Spinal cord (tissue), 10 donors: ENCODE measurements around the gene UBR3. TPM values are rescaled to one million over a fixed set of nuclear protein-coding genes. Genes with fewer than 3 reads are reported as not detected.
A peak's percentile ranks its signal among the peaks of the same experiment; 100 is the strongest.

ENCODE experiments used
- DNase-seq, 6 donors: peaks; one replicate each; pipeline versions ENCODE4 v3.0.0 to v3.0.0-alpha.2; 2013 to 2015; ENCODE audit warnings: low spot score in 6 of 6, low read depth in 4 of 6
- H3K27ac ChIP-seq: one replicate; pipeline ENCODE4 v1.5.1; 2013; ENCODE audit warnings: low read depth, low read length, control low read depth
- H3K27me3 ChIP-seq: one replicate; pipeline ENCODE4 v1.6.1; 2013; ENCODE audit warnings: low read length; ENCODE audit not compliant: control insufficient read depth, insufficient read depth
- H3K36me3 ChIP-seq: one replicate; pipeline ENCODE4 v1.6.1; 2013; ENCODE audit warnings: low read length; ENCODE audit not compliant: control insufficient read depth, insufficient read depth
- H3K4me1 ChIP-seq: one replicate; pipeline ENCODE4 v1.6.1; 2013; ENCODE audit warnings: low read length; ENCODE audit not compliant: control insufficient read depth, insufficient read depth
- H3K4me3 ChIP-seq: one replicate; pipeline ENCODE4 v1.5.1; 2013; ENCODE audit warnings: low read depth, low read length, control low read depth
- H3K9me3 ChIP-seq: one replicate; pipeline ENCODE4 v1.6.1; 2013; ENCODE audit warnings: low read length; ENCODE audit not compliant: control insufficient read depth, insufficient read depth
- whole genome bisulfite sequencing: methylation state at CpG from one replicate; pipeline ENCODE4 v1.1.5; 2013; ENCODE audit warnings: missing lambda C conversion rate; ENCODE audit not compliant: insufficient coverage; 5-methylcytosine and 5-hydroxymethylcytosine counted together
- polyA plus RNA-seq, 2 donors: library from polyadenylated mRNA; unstranded; fragments of 120-200 nt; gene quantifications; one replicate each; pipeline ENCODE4 v1.2.1, GENCODE V29; 2013; ENCODE audit not compliant: insufficient read length in 2 of 2
- total RNA-seq, 2 donors: library from RNA; depleted of rRNA in 1 of 2; stranded (reverse); fragments of 120-200 nt in 1 of 2; fragments of >200 nt in 1 of 2; gene quantifications; one replicate each; pipeline versions ENCODE4 v1.2.3 to v1.2.4, GENCODE V29; 2013 to 2014
- donor health status: healthy.

Gene UBR3
- total and polyA plus RNA-seq, 4 donors, result 47.7 to 154 (median 50.0) TPM

- no peak for DNase-seq
- WGBS, result no CpG with 5 or more reads among the region's 2 CpGs
- Histone ChIP-seq H3K36me3 (no peaks in the 10 kb centered on the region), H3K4me3 (no peak overlapping the region), H3K9me3 (no peaks in the 10 kb centered on the region), H3K4me1 (no peaks in the 10 kb centered on the region), H3K27ac (no peak overlapping the region), H3K27me3 (no peaks in the 10 kb centered on the region)
These were observed 212.3 kb downstream of the UBR3 start for GRCh38 chr2:170039401-170040172.

GRCh38 chr2:170044751-170045478, 217.7 kb downstream of the UBR3 start:
- Histone ChIP-seq H3K27me3 (no peaks in the 10 kb centered on the region), H3K27ac (no peak overlapping the region), H3K4me1 (no peaks in the 10 kb centered on the region), H3K36me3 (no peaks in the 10 kb centered on the region), H3K4me3 (no peak overlapping the region), H3K9me3 (no peaks in the 10 kb centered on the region)
- DNase-seq, result no peak
- WGBS, result no CpG with 5 or more reads among the region's 3 CpGs

- no peaks in the 10 kb centered on the region for H3K36me3 ChIP-seq
- H3K4me3 ChIP-seq, result no peak overlapping the region
- no peaks in the 10 kb centered on the region for H3K27me3 ChIP-seq
- no CpG with 5 or more reads among the region's 3 CpGs for whole genome bisulfite sequencing
- no peak for DNase-seq
- no peaks in the 10 kb centered on the region for H3K4me1 ChIP-seq
- H3K9me3 ChIP-seq, result no peaks in the 10 kb centered on the region
- H3K27ac ChIP-seq, result no peak overlapping the region
These were observed 220.2 kb downstream of the UBR3 start for GRCh38 chr2:170047331-170048065.

- no peak for DNase-seq
- H3K27ac ChIP-seq, result no peak overlapping the region
- peaks cover 3% of the 10 kb centered on the region for H3K36me3 ChIP-seq
- no peaks in the 10 kb centered on the region for H3K4me1 ChIP-seq
- no peaks in the 10 kb centered on the region for H3K9me3 ChIP-seq
- WGBS, result 80% methylated on average over 1 of the region's 2 CpGs
- no peaks in the 10 kb centered on the region for H3K27me3 ChIP-seq
- no peak overlapping the region for H3K4me3 ChIP-seq
These were observed 224.9 kb downstream of the UBR3 start for GRCh38 chr2:170052151-170052550.

GRCh38 chr2:170054997-170055396, 227.7 kb downstream of the UBR3 start:
- Histone ChIP-seq H3K9me3 (no peaks in the 10 kb centered on the region), H3K4me1 (no peaks in the 10 kb centered on the region), H3K4me3 (no peak overlapping the region), H3K27ac (no peak overlapping the region), H3K36me3 (peaks cover 3% of the 10 kb centered on the region), H3K27me3 (no peaks in the 10 kb centered on the region)
- no peak for DNase-seq
- 96% methylated on average over 3 of the region's 5 CpGs for WGBS

GRCh38 chr2:170056900-170057299, 229.6 kb downstream of the UBR3 start:
- Histone ChIP-seq H3K27me3 (no peaks in the 10 kb centered on the region), H3K4me1 (no peaks in the 10 kb centered on the region), H3K9me3 (no peaks in the 10 kb centered on the region), H3K27ac (no peak overlapping the region), H3K4me3 (no peak overlapping the region), H3K36me3 (peaks cover 5% of the 10 kb centered on the region)
- no peak for DNase-seq
- no CpG with 5 or more reads among the region's 1 CpG for WGBS

GRCh38 chr2:170063456-170064235, 236.4 kb downstream of the UBR3 start:
- Histone ChIP-seq H3K9me3 (no peaks in the 10 kb centered on the region), H3K4me1 (no peaks in the 10 kb centered on the region), H3K27me3 (no peaks in the 10 kb centered on the region), H3K36me3 (peaks cover 12% of the 10 kb centered on the region), H3K27ac (no peak overlapping the region), H3K4me3 (no peak overlapping the region)
- DNase-seq, result peak in 1 of 6 donors; percentile 58
- no CpG with 5 or more reads among the region's 2 CpGs for WGBS

GRCh38 chr2:170070778-170071177, 243.5 kb downstream of the UBR3 start:
- Histone ChIP-seq H3K27me3 (no peaks in the 10 kb centered on the region), H3K27ac (no peak overlapping the region), H3K36me3 (peaks cover 7% of the 10 kb centered on the region), H3K9me3 (peaks cover 6% of the 10 kb centered on the region), H3K4me1 (no peaks in the 10 kb centered on the region), H3K4me3 (no peak overlapping the region)
- no peak for DNase-seq
- no CpG with 5 or more reads among the region's 2 CpGs for WGBS

GRCh38 chr2:170073288-170073687, 246.0 kb downstream of the UBR3 start:
- Histone ChIP-seq H3K9me3 (peaks cover 6% of the 10 kb centered on the region), H3K27ac (no peak overlapping the region), H3K4me3 (no peak overlapping the region), H3K4me1 (no peaks in the 10 kb centered on the region), H3K27me3 (no peaks in the 10 kb centered on the region), H3K36me3 (no peaks in the 10 kb centered on the region)
- no CpG with 5 or more reads among the region's 2 CpGs for WGBS
- peak in 4 of 6 donors; percentile 9 to 75 (median 40) for DNase-seq
